MV-4-11 (cell line): ENCODE data around the gene SPOCK2.
"Not testable (repeated sequence)": the region's sequence is repeated elsewhere in the genome, so short reads cannot be mapped to it uniquely, and the experiment has no call there.

Source experiments
- DNase-seq: peaks from one replicate; lab custom pipeline; 2025; lab: John Stamatoyannopoulos, UW

The SPOCK2 gene

DNA sequence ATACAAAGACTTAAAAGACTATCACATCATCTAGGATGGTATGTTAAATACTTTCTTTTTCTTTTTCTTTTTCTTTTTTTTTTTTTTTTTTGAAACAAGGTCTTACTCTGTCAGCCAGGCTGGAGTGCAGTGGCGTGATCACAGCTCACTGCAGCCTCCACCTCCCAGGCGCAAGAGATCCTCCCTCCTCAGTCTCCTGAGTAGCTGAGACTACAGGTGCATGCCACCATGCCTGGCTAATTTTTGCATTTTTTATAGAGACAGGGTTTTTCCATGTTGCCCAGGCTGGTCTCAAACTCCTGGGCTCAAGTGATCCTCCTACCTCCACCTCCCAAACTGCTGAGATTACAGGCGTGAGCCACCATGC lies 19.6 kb upstream of the SPOCK2 start:
- DNase-seq = not testable (repeated sequence)

DNA sequence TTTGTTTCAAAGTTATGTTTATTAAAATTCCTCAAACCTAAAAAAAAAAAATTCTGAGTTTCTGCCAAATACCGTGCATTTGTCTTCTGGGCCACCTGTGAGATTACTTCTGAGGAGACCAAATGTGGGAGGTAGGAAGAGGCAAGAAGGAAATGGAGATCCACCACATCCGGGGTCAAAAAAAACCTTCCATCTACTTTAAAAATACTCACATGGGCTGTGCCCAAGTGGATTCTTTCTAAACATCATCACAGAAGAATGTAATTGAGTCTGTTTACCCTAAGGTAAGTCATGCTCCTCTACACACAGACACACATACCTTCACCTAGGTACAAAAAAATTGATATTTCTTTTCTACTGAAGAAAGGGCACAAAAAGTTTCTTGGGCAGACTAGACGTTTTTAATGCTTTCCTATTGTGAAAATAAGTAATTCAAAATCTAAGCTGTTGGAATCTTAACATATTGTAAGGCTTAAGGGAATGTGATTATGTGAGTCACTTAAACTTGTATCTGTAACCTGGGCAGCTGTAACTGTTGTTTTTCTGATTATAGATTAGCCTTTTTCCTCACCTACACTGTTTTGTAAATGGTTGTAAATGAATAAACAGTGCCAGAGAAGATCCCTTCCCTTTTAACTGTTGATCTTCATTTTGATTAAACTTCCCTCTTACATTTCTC lies 19.1 kb upstream of the SPOCK2 start:
- no peak for DNase-seq

DNA sequence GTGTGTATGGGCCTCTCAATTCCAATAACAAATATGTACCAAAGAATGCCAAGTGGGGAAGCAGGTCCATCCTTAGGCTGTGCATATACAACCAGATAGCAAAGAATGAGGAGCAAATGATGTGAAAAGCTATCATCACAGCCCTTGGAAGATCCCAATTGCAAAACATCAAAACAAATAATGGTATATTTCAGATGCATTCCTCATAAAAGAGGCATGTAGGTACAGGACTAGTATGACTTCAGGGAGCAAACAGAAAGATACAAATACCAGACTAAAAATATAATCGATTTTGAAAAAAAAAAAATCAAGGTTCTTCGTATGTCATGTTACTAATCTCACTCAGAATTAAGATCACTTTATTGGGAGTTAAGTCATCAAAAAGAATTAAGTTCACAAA lies 18.5 kb upstream of the SPOCK2 start:
- DNase-seq = no peak

DNA sequence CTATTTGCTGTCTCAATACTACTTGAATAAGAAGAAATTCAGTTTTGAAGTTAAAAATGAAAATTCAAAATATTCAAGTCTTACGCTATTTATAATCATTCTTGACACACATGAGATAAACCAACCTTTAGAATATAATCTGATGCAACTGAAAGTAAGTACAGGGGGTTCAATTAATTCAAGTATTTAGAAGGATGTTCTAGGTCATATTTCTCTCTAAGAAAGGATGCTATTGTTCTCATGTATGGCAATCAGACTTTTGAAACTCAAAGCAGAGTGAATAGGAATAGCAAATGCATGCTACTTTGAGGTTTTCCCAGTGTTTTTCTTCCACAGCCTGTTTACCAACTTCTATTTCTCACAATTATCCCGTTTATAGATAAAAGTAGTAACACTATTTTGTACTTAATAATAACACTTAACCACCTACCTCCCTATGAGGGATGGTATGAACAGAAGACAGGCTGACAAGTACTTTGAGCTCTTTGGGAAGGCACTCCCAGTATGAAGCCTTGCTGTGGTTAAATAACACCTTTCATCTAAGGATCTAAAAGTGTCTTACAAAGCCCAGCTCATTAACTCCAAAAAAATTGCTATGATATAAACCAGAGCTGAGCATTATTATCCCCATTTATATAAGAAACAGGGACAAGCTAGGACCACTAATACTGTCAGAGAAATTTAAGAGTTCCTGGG lies 18.0 kb upstream of the SPOCK2 start:
- no peak for DNase-seq

DNA sequence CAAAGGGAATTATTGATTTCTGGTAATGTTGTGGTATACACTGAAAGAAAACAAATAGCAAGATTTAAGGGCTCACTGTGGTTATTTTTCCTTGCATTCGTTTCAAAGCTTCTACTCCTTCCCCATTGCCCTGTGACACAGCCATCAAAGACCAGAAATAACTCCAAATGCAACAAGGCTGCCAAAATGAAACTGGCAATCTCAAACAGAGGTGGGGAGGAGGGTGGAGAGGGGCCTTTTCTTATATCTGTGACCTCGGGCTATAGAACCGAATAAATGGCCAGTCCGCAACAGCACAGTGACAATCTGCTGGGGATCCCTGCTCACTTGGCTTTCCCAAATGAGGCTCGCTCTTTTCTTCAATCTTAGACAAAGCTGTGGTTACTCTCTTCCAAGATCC lies 17.4 kb upstream of the SPOCK2 start:
- no peak for DNase-seq

DNA sequence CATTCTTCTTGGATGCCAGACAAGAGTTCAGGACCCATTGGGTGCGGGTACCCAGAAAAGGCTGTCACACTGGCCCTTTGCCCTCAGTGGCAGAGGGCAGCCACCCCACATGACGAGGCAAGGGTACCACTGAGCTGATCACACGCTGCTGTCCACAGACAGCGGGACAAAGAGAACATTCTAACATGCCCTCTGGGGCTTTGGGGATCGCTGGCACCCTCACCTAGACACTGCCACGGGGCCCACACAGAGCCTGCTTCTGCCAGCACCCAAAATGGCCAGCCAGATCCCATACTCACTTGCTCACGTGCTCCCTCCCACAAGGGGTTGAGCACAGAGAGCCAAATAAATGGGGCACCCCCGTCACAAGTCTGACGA lies 16.7 kb upstream of the SPOCK2 start:
- no peak for DNase-seq

DNA sequence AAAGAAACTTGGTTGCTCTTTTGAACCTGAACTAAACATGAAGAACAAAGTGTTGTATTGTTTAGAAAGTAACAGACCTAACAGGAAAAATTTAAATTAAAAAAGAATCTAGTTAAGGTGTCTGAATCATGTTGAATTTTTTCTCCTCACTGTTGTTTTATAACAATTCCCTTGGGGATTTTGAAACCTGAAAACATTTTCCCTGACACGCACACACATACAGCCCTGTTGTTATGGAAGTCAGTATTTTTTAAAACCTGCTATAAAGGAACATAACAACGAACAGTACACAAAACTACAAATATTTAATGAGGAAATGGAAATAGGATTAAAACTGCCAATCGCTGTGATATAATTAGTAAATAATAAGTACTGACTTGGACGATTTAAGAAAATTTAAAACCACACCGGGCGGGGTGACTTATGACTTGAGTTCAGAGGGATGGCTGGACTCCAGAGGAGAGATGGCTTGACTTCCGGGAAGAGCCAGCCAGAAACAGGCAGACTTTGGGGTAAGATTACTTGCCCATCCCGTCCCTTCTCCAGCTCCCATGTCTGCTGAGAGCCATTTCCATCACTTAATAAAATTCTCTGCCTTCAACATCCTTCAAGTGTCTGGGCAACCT lies 16.2 kb upstream of the SPOCK2 start:
- DNase-seq = no peak

DNA sequence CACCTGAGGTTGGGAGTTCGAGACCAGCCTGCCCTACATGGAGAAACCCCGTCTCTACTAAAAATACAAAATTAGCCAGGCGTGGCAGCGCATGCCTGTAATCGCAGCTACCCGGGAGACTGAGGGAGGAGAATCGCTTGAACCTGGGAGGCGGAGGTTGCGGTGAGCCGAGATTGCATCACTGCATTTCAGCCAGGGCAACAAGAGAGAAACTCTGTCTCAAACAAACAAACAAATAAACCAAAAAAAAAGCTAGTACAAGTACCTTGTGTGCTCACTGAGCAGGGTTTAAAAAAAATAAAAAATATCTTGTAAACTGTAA lies 11.2 kb upstream of the SPOCK2 start:
- no peak for DNase-seq

DNA sequence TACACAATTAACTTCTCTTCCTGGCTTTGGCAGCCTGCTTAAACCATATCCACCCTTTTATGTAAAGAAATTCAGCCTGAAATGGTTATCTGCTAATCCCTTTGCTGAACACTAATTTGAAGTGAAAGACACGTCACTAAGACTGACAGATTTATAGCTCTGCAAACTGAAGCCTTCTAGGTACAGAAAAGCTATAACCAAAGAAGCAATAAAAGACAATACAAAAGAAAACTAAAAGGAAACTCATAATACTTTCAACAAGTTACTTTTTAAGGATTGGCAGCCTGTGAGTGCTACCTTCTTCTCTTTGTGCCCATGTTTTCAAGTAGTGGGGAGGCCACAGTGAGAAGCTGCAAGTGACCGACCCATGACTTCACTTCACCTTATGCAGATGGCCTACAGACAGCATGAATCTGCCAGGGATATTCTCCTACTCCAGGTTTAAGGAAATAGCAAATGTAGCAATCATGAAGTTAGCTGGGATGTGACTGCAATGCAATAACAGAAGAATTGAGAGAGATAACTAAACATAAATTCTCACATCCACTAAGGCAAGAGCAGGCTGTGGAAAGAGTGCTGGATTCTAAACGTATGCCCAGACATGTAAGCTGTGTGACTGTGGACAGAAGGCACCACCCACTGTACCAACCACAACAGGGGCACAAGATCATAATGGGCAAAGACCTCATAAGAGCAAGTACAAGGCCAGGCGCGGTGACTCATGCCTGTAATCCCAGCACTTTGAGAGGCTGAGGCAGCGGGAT lies 10.7 kb upstream of the SPOCK2 start:
- no peak for DNase-seq

DNA sequence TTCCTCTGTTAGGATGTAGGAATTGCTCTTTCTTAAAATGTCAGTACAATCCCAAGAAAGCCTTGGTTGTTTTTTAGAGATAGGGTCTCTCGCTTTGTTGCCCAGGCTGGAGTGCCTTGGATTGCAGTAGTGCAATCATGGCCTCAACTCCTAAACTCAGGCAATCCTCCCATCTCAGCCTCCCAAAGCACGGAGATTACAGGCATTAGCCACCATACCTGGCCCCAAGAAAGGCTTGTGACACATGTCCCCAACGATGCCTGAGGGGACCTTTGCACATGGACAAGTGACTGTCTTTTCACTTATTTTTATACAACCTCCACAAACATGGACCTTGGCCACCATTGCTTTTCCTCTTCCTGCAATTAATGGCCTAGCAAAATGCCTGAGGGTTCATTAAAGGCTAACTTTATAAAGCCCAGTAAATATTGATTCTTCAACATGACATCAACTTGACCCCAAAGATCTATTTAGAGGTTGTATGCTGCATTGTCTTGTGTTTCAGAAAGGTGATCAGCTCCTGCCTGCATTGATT lies 10.0 kb upstream of the SPOCK2 start:
- no peak for DNase-seq

DNA sequence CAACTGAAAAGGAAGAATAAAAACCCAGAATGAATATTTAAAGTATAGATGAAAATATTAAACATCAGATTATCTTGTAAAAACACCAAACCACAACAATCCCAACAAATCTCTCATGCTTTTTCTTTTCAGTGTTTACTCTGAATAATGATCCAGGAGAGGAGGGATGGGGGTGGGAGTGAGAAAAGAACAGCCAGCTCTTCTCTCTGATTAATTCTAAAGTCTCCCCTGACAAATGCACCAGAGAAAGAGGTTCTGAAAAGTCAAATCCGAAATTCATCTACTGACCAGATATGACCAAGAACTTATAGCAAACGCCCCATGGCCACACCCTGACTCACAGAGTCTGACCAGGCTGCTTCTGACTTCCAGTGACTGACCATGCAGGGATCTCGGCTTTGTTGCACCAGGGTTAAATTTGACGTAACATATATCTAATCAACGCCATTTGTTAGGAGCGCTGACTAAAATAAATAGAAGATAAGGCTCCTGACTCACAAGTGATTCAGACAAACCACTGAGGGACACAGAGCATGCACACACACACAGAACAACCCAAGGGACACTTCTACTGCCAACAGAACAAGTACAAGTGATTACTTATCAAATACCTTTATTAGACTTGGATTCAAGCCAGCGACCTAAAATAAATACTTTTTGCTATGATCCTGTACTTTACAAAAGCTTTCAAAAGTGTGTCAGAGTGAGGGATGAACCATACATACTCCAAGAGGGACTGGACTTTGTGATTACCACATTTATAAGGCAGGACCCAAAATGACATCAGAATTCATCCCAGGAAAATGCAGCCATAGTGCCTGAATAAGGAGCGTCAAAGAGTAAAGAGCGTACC lies 9.3 kb upstream of the SPOCK2 start:
- DNase-seq = no peak

DNA sequence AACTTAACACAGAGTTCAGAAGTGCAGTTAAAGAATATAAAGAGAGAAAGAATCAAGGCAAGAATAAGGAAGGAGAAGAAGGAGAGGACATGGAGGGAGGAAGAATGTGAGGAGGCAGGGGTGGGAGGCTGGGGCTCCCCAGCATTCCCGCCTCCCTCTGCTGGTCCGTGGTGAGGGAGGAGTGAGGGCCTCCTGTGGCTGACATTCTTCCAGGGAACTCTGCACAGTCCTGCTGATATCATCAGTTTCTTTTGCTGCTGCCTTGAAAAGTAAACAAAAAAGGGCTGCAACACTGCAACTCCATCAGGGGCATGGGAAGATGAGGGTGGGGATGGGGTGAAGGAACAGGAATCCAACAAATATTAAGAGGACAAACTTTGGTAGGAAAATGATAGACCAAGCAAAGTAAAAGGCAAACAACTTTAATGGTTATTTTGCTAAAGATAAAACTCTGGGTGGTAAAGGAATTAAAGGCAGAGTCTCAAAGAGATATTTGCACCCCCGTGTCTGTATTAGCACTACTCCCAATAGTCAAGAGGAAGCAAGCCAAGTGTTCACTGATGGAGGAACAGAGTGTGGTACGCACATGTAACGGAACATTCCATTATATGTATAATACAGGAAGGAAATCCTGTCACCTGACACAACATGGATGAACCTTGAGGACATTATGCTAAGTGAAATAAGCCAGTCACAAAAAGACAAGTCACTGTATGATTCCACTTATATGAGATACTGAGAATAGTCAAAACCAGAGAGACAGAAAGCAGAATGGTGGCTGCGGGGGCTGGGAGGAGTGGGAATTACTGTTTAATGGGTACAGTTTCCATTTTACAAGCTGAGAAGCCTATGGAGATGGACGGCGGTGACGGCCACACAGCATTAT lies 8.0 kb upstream of the SPOCK2 start:
- no peak for DNase-seq

DNA sequence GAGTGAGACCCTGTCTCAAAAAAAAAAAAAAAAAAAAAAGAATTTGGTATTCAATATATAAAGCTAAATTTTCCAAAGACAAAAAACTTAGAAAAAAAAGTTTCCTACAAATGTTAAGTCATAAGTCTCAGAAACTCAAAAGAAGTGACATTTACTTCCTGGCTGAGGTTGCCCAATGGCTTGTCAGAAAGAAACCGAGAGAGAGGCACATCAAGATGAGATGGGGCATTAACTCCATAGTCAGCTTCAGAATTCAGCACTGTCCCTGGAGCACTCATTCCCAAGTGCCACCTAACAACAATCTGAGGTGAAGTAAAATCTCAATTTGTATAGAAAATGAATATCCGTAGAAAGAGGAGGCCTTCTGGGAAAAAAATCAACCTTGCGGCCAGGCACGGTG lies 6.8 kb upstream of the SPOCK2 start:
- DNase-seq = peak; percentile 19

DNA sequence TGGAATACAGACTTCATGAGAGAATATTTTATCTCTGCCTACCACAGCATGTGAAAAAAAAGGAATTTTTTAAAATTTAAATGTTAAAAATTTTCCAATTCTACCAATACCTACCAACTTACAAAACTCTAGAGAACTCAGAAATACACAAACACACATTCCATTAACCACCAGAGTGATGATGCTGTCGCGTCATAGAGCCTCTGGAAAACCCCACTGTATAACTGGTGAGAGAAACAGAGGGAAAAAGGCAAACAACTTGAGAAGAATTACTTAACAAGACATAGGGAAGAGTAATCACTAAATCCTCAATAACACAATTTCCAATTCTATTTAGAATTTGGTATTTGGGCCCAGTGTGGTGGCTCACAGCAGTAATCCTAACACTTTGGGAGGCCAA lies 6.2 kb upstream of the SPOCK2 start:
- DNase-seq = no peak

DNA sequence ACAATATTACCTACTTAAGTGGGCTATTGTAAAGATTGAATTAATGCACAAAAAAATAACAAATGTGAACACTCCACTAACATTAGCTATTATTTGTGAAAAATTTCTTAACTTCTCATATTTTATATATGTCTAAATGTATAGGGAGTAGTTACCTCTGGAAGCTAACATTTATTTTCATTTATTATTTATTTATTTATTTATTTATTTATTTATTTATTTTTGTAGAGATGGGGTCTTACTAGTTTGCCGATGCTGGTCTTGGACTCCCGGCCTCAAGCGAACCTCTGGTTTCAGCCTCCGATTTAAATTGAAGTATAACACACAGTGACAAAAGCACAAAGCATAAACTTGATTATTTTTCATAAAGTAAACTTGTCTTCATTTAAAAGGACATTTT lies 5.1 kb upstream of the SPOCK2 start:
- DNase-seq = no peak

DNA sequence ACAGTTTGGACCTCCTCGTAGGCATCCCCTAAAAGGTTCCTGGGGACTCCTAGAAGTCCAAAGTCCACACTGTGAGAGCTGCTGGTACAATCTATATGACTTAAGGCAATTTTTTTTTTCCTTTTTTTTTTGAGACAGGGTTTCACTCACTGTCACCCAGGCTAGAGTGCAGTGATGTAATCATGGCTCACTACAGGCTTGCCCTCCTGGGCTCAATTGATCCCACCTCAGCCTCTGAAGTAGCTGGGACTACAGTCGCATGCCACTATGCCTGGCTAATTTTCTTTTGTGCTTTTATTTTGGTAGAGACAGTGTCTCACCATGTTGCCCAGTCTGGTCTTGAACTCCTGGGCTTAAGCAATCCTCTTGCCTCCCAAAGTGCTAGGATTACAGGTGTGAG lies 4.6 kb upstream of the SPOCK2 start:
- DNase-seq = no peak

DNA sequence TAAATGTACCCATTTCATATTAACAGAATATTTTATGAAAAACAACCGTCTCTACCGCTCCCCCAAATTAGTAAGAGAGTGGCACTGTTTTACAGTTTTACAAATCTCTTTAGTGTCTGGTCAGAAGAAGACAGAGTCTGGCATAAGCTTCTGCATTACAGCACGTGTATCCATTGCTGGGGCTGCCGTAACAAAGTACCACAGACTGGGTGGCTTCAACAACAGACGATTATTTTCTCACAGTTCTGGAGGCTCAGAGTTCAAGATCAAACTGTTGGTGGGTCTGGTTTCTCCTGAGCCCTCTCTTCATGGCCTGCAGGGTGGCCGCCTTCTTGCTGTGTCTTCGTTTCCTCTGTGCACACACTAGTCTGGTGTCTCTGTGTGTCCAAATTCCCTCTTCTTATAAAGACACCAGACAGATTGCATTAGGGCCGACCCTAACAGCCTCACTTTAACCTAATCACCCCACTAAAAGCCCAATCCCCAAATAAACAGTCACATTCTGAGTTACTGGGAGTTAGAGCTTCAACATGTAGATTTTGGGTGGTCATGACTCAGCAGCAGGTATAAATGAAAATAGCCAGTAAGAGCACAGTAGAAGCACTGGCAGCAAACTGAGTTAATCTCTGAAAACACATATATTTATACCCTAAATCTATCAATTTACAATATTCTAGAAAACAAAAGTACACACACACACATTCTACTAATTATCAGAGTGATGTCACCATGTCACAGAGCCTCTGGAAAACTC lies 4.0 kb upstream of the SPOCK2 start:
- no peak for DNase-seq

DNA sequence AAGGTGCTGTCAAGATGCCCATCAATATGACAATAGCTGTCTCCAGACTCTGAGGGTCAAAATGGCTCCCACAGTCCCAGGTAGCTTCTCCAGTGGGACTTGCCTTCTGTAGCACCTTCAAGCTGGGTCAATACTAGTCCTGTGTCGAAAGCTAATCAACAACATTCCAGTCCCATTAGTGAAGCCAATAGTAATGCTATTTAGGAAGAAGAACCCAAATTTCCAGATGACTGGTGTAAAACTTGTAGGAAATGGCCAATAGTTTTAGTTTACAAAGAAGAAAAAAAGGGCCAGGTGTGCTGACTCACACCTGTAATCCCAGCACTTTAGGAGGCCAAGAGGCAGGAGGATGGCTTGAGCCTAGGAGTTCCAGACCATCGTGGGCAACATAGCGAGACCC lies 2.0 kb upstream of the SPOCK2 start:
- no peak for DNase-seq

DNA sequence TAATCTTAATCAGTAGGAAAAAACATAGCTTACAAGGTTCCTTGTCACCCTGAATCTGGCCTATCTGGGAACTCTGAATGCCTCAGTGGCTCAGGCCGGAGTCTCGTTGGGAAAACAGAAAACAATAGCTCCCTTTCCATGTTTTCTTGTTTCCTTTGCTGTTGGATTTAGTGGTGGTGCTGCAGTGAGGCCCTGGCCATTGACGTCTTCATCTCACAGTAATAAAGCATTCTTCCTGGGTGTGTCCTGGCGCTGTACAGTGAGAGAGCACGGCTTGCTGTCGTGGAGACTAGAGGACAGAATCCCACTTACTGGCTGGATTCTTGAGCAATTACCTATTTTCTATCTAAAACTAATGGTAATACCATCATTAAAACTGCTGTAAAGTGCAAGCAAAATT lies 1.3 kb upstream of the SPOCK2 start:
- no peak for DNase-seq
